NCI-H2196 (cell line): ENCODE data around the gene CSF3.

Experiments
- DNase-seq: peaks from one replicate; lab custom pipeline; 2025; ENCODE audit not compliant: unreplicated experiment; lab: John Stamatoyannopoulos, UW

The CSF3 gene

GRCh38 chr17:40022961-40023541 is 7.8 kb downstream of the CSF3 start:
- DNase-seq, result peak; percentile 66

- peak; percentile 66 for DNase-seq
Measured at GRCh38 chr17:40023590-40024292, 8.5 kb downstream of the CSF3 start.

GRCh38 chr17:40024901-40025300 is 9.7 kb downstream of the CSF3 start:
- no peak for DNase-seq

GRCh38 chr17:40025559-40025958 is 10.3 kb downstream of the CSF3 start:
- DNase-seq, result no peak

- peak; percentile 51 for DNase-seq
Measured at GRCh38 chr17:40025991-40026815, 11.0 kb downstream of the CSF3 start.

GRCh38 chr17:40026816-40027613 is 11.8 kb downstream of the CSF3 start:
- DNase-seq, result peak; percentile 77

- no peak for DNase-seq
Measured at GRCh38 chr17:40027614-40028012, 12.4 kb downstream of the CSF3 start.

- no peak for DNase-seq
Measured at GRCh38 chr17:40028595-40028994, 13.4 kb downstream of the CSF3 start.

GRCh38 chr17:40031706-40032105 is 16.5 kb downstream of the CSF3 start:
- no peak for DNase-seq

- DNase-seq, result no peak
Measured at GRCh38 chr17:40032322-40033320, 17.4 kb downstream of the CSF3 start.

GRCh38 chr17:40033339-40033738 is 18.1 kb downstream of the CSF3 start:
- DNase-seq, result no peak

- no peak for DNase-seq
Measured at GRCh38 chr17:40034426-40035161, 19.4 kb downstream of the CSF3 start.

- peak; percentile 30 for DNase-seq
Measured at GRCh38 chr17:40035162-40035559, 19.9 kb downstream of the CSF3 start.

- DNase-seq, result peak; percentile 54
Measured at GRCh38 chr17:40038882-40039513, 23.8 kb downstream of the CSF3 start.

GRCh38 chr17:40041196-40041595 is 26.0 kb downstream of the CSF3 start:
- DNase-seq, result no peak

GRCh38 chr17:40056379-40057015 is 41.3 kb downstream of the CSF3 start:
- DNase-seq, result no peak

GRCh38 chr17:40058186-40058784 is 43.0 kb downstream of the CSF3 start:
- no peak for DNase-seq

- no peak for DNase-seq
Measured at GRCh38 chr17:40058865-40059264, 43.6 kb downstream of the CSF3 start.
